ENCODE data around the gene HIGD1A. TPM values are rescaled to one million over a fixed set of nuclear protein-coding genes. Genes with fewer than 3 reads are reported as not detected.
A peak's percentile ranks its signal among the peaks of the same experiment; 100 is the strongest.

Gene HIGD1A
- total RNA-seq, 3 donors from 2014 or later (not counting 1 experiment from before 2014, with no cell fraction given), result 24.5 to 28.5 (median 28.2) TPM

- peaks cover 17 to 42% of the 10 kb centered on the region in 2 donors for H3K27me3 Mint-ChIP-seq (ENCODE audit: low read depth in 2 of 2)
These were observed 4.9 kb upstream of the HIGD1A start, which contains the start of gene ACKR2 for GRCh38 chr3:42809202-42809601. TSS of gene ACKR2 (plus strand) at chr3:42809445. CDS start at chr3:42864503, 55,058 bp downstream.

GRCh38 chr3:42807929-42808328, 3.6 kb upstream of the HIGD1A start:
- peaks cover 18% of the 10 kb centered on the region for H3K4me1 ChIP-seq (ENCODE audit: control insufficient read depth, insufficient read depth, low read length)
- H3K4me3 ChIP-seq (ENCODE audit: low read length), result no peak overlapping the region
- Mint-ChIP-seq H3K36me3 (no peaks in the 10 kb centered on the region), H3K27ac (no peak overlapping the region), H3K9me3 (no peaks in the 10 kb centered on the region), H3K4me1 (peaks cover 22 to 24% of the 10 kb centered on the region in 2 donors), H3K4me3 (no peak overlapping the region), H3K27me3 (ENCODE audit: low read depth in 2 of 2) (peaks cover 17 to 42% of the 10 kb centered on the region in 2 donors)
- no peaks in the 10 kb centered on the region for H3K36me3 ChIP-seq (ENCODE audit: control insufficient read depth, insufficient read depth, low read length)
- intact Hi-C loops (cut with micrococcal nuclease), result no loop called here
- ATAC-seq (no peak), DNase-seq (no peak)
- H3K27ac ChIP-seq (ENCODE audit: low read length), result no peak overlapping the region
- no peaks in the 10 kb centered on the region for H3K27me3 ChIP-seq (ENCODE audit: control insufficient read depth, insufficient read depth, low read length)
- WGBS (ENCODE audit: insufficient coverage), result 100% methylated on average over 2 of the region's 4 CpGs
- no peak for TF ChIP-seq CTCF (IDR thresholded peaks at IDR 0.05)
- no peaks in the 10 kb centered on the region for H3K9me3 ChIP-seq (ENCODE audit: control insufficient read depth, insufficient read depth, low read length)

More at GRCh38 chr3:42809202-42809601, 4.9 kb upstream of the HIGD1A start, which contains the start of gene ACKR2:
- no peak for TF ChIP-seq CTCF (IDR thresholded peaks at IDR 0.05)
- no peak within 1 kb of the TSS for H3K27ac Mint-ChIP-seq
- ATAC-seq (no peak), DNase-seq (no peak)
- Histone ChIP-seq H3K36me3 (ENCODE audit: control insufficient read depth, insufficient read depth, low read length) (no peaks in the 10 kb centered on the region), H3K4me3 (ENCODE audit: low read length) (no peak within 1 kb of the TSS), H3K9me3 (ENCODE audit: control insufficient read depth, insufficient read depth, low read length) (no peaks in the 10 kb centered on the region), H3K4me1 (ENCODE audit: control insufficient read depth, insufficient read depth, low read length) (peaks cover 7% of the 10 kb centered on the region), H3K27ac (ENCODE audit: low read length) (no peak within 1 kb of the TSS), H3K27me3 (ENCODE audit: control insufficient read depth, insufficient read depth, low read length) (no peaks in the 10 kb centered on the region)
- 91% methylated on average over 5 of the region's 5 CpGs for WGBS (ENCODE audit: insufficient coverage)
- H3K4me1 Mint-ChIP-seq, result peaks cover 9 to 12% of the 10 kb centered on the region in 2 donors
- no peaks in the 10 kb centered on the region for H3K36me3 Mint-ChIP-seq
- intact Hi-C loops (cut with micrococcal nuclease), result no loop called here
- no peaks in the 10 kb centered on the region for H3K9me3 Mint-ChIP-seq
- no peak within 1 kb of the TSS for H3K4me3 Mint-ChIP-seq

GRCh38 chr3:42805141-42805821, 991 bp upstream of the HIGD1A start:
- H3K4me3 Mint-ChIP-seq, result peak overlapping the region; percentile 91
- intact Hi-C loops (cut with micrococcal nuclease), result loop anchor here (2.0 kb wide), 1 partner anchor 24 kb away; no protein-coding TSS in a partner anchor
- 72% methylated on average over 23 of the region's 23 CpGs for WGBS (ENCODE audit: insufficient coverage)
- Histone ChIP-seq H3K27me3 (ENCODE audit: control insufficient read depth, insufficient read depth, low read length) (no peaks in the 10 kb centered on the region), H3K36me3 (ENCODE audit: control insufficient read depth, insufficient read depth, low read length) (no peaks in the 10 kb centered on the region), H3K4me1 (ENCODE audit: control insufficient read depth, insufficient read depth, low read length) (peaks cover 18% of the 10 kb centered on the region), H3K27ac (ENCODE audit: low read length) (no peak overlapping the region), H3K9me3 (ENCODE audit: control insufficient read depth, insufficient read depth, low read length) (no peaks in the 10 kb centered on the region), H3K4me3 (ENCODE audit: low read length) (peak overlapping the region; percentile 98)
- no peaks in the 10 kb centered on the region for H3K36me3 Mint-ChIP-seq
- H3K27ac Mint-ChIP-seq, result peak overlapping the region; percentile 83 to 97
- no peak for ATAC-seq
- peak in 1 of 2 donors; percentile 27 for DNase-seq
- H3K27me3 Mint-ChIP-seq (ENCODE audit: low read depth in 2 of 2), result peaks cover 14 to 34% of the 10 kb centered on the region in 2 donors
- no peaks in the 10 kb centered on the region for H3K9me3 Mint-ChIP-seq
- H3K4me1 Mint-ChIP-seq, result peaks cover 38 to 46% of the 10 kb centered on the region in 2 donors
- no peak for TF ChIP-seq CTCF (IDR thresholded peaks at IDR 0.05)
